ENCODE results near the gene OTULINL.
"Not testable (repeated sequence)": the region's sequence is repeated elsewhere in the genome, so short reads cannot be mapped to it uniquely, and the experiment has no call there.

The OTULINL gene

GRCh38 chr5:14581106-14581890 lies at the start of gene OTULINL:
Gene OTULINL, plus strand, starts transcription at chr5:14581792. Its CDS starts 103 bp downstream, at chr5:14581895.
- no peaks in the 10 kb centered on the region for H3K36me3 ChIP-seq (ENCODE audit: insufficient read depth, low read length)
- peak within 1 kb of the TSS; percentile 62 for H3K9ac ChIP-seq (ENCODE audit: low read depth, low read length)
- H3K9me3 ChIP-seq (ENCODE audit: control insufficient read depth, insufficient read depth, low read length), result no peaks in the 10 kb centered on the region; the same call in 1 of the 2 replicates
- no peaks in the 10 kb centered on the region; the same call in 1 of the 2 replicates for H3K4me1 ChIP-seq (ENCODE audit: insufficient read depth, low read length)

GRCh38 chr5:14532180-14532579 lies 49.4 kb upstream of the OTULINL start:
- no peaks in the 10 kb centered on the region for H3K4me1 ChIP-seq (ENCODE audit: insufficient read depth, low read length)
- H3K9ac ChIP-seq (ENCODE audit: low read depth, low read length), result no peak overlapping the region
- no peaks in the 10 kb centered on the region for H3K36me3 ChIP-seq (ENCODE audit: insufficient read depth, low read length)
- H3K9me3 ChIP-seq (ENCODE audit: control insufficient read depth, insufficient read depth, low read length), result no peaks in the 10 kb centered on the region

DNA sequence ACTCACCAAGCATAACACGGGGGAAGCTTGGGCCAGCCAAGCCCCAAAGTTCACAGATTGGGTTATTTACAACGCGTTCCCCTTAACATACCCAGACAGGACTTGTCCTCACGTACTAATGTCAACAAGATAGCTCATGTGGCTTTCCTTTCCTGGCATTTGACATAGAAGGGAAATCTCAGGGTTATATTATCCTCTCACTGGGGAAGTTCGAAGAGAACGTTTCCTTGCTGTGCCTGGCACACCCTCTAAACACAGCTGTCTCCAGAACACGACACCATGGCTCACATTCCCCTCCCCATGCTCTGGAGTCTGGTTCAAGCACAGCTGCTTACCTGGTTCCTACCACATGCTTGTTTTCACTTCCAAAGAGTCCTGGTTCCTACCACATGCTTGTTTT lies 46.8 kb upstream of the OTULINL start:
- no peak overlapping the region for H3K9ac ChIP-seq (ENCODE audit: low read depth, low read length)

GRCh38 chr5:14545308-14545707 lies 36.3 kb upstream of the OTULINL start:
- Histone ChIP-seq H3K9ac (ENCODE audit: low read depth, low read length) (no peak overlapping the region), H3K9me3 (ENCODE audit: control insufficient read depth, insufficient read depth, low read length) (no peaks in the 10 kb centered on the region), H3K36me3 (ENCODE audit: insufficient read depth, low read length) (no peaks in the 10 kb centered on the region), H3K4me1 (ENCODE audit: insufficient read depth, low read length) (no peaks in the 10 kb centered on the region)

More for the DNA sequence above, 46.8 kb upstream of the OTULINL start:
- Histone ChIP-seq H3K4me1 (ENCODE audit: insufficient read depth, low read length) (no peaks in the 10 kb centered on the region), H3K36me3 (ENCODE audit: insufficient read depth, low read length) (no peaks in the 10 kb centered on the region), H3K9me3 (ENCODE audit: control insufficient read depth, insufficient read depth, low read length) (peaks cover 2% of the 10 kb centered on the region; the same call in 1 of the 2 replicates)

DNA sequence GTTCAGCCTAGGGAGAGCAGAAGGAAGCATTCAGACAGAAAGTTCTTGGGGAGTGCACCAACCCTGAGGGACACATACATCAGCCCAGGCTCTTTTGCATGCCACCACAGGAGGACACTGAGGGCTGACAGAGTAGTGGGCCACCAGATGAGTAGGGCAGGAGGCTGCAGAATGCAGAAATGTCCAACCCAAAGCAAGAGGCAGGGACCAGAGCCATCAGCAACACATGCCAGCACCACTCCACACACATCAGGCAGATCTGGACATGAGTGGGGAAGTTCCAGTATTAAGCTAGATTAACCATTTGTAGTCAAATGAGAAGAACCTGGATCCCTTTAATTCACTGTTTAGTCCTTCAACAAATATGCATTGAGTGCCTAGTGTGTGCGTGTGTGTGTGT lies 35.7 kb upstream of the OTULINL start:
- Histone ChIP-seq H3K9ac (ENCODE audit: low read depth, low read length) (no peak overlapping the region), H3K4me1 (ENCODE audit: insufficient read depth, low read length) (no peaks in the 10 kb centered on the region), H3K36me3 (ENCODE audit: insufficient read depth, low read length) (no peaks in the 10 kb centered on the region), H3K9me3 (ENCODE audit: control insufficient read depth, insufficient read depth, low read length) (no peaks in the 10 kb centered on the region)

DNA sequence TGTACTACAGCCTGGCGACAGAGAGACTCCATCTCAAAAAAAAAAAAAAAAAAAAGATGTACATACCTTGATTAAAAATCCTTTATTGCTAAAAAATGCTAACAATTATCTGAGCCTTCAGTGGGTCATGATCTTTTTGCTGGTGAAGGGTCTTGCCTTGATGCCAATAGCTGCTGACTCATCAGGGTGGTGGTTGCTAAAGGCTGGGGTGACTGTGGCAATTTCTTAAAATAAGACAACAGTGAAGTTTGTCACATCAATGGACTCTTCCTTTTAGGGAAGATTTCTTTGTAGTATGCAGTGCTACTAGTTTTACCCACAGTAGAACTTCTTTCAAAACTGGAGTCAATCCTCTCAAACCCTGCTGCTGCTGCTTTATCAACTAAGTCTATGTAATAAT lies 33.9 kb upstream of the OTULINL start:
- H3K9ac ChIP-seq (ENCODE audit: low read depth, low read length), result no peak overlapping the region
- H3K9me3 ChIP-seq (ENCODE audit: control insufficient read depth, insufficient read depth, low read length), result no peaks in the 10 kb centered on the region
- no peaks in the 10 kb centered on the region for H3K36me3 ChIP-seq (ENCODE audit: insufficient read depth, low read length)
- H3K4me1 ChIP-seq (ENCODE audit: insufficient read depth, low read length), result no peaks in the 10 kb centered on the region

DNA sequence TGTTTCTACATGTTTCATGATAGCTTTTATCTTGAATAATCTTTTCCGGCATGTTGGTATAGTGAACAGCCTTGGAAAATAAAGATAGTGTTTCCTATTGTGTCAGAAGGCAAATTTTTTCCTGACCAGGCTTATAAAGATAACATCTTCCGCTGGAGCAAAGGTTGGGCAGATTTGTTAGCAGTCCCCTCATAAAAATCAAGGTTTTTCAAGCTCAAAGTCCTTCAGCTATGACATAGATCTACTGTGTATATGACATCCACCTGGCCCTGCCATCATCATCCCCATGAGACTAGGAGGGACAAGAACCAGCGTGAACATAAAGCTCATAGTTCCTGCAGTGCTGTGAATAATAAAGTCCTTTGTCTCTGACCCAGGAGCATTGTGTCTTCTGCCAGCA lies 30.4 kb upstream of the OTULINL start:
- Histone ChIP-seq H3K4me1 (ENCODE audit: insufficient read depth, low read length) (no peaks in the 10 kb centered on the region), H3K9me3 (ENCODE audit: control insufficient read depth, insufficient read depth, low read length) (no peaks in the 10 kb centered on the region), H3K36me3 (ENCODE audit: insufficient read depth, low read length) (no peaks in the 10 kb centered on the region), H3K9ac (ENCODE audit: low read depth, low read length) (no peak overlapping the region)

- H3K4me1 ChIP-seq (ENCODE audit: insufficient read depth, low read length), result no peaks in the 10 kb centered on the region
- H3K36me3 ChIP-seq (ENCODE audit: insufficient read depth, low read length), result no peaks in the 10 kb centered on the region
- H3K9me3 ChIP-seq (ENCODE audit: control insufficient read depth, insufficient read depth, low read length), result no peaks in the 10 kb centered on the region
- no peak overlapping the region for H3K9ac ChIP-seq (ENCODE audit: low read depth, low read length)
Measured at GRCh38 chr5:14552017-14552416, 29.6 kb upstream of the OTULINL start.

GRCh38 chr5:14554288-14554687 lies 27.3 kb upstream of the OTULINL start:
- H3K4me1 ChIP-seq (ENCODE audit: insufficient read depth, low read length); H3K9me3 ChIP-seq (ENCODE audit: control insufficient read depth, insufficient read depth, low read length); H3K9ac ChIP-seq (ENCODE audit: low read depth, low read length); H3K36me3 ChIP-seq (ENCODE audit: insufficient read depth, low read length): not testable (repeated sequence)

GRCh38 chr5:14556015-14556414 lies 25.6 kb upstream of the OTULINL start:
- no peaks in the 10 kb centered on the region for H3K4me1 ChIP-seq (ENCODE audit: insufficient read depth, low read length)

DNA sequence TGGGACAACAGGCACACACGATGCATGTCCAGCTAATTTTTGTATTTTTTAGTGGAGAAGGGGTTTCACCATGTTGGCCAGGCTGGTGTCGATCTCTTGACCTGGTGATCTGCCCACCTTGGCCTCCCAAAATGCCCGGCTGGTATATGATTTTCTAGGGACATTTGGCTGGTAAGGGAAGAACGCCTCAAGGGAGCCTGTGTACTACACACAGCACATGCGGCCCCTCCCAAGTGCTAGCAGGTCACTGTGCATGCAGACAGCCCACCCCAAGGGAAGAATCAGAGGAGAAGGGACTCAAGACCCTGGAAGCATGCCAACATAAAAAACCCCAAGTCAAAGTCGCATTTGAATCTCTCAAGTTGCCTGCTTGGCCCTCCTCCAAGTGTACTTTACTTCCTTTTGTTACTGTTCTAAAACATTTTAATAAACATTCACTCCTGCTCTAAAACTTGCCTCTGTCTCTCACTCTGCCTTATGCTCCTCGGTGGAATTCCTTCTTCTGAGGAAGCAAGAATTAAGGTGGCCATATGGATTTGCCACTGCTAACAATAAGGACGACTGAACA lies 24.3 kb upstream of the OTULINL start:
- Histone ChIP-seq H3K36me3 (ENCODE audit: insufficient read depth, low read length) (no peaks in the 10 kb centered on the region), H3K9me3 (ENCODE audit: control insufficient read depth, insufficient read depth, low read length) (no peaks in the 10 kb centered on the region), H3K4me1 (ENCODE audit: insufficient read depth, low read length) (no peaks in the 10 kb centered on the region), H3K9ac (ENCODE audit: low read depth, low read length) (no peak overlapping the region)

More at GRCh38 chr5:14556015-14556414, 25.6 kb upstream of the OTULINL start:
- no peaks in the 10 kb centered on the region for H3K9me3 ChIP-seq (ENCODE audit: control insufficient read depth, insufficient read depth, low read length)
- no peak overlapping the region for H3K9ac ChIP-seq (ENCODE audit: low read depth, low read length)
- H3K36me3 ChIP-seq (ENCODE audit: insufficient read depth, low read length), result no peaks in the 10 kb centered on the region

DNA sequence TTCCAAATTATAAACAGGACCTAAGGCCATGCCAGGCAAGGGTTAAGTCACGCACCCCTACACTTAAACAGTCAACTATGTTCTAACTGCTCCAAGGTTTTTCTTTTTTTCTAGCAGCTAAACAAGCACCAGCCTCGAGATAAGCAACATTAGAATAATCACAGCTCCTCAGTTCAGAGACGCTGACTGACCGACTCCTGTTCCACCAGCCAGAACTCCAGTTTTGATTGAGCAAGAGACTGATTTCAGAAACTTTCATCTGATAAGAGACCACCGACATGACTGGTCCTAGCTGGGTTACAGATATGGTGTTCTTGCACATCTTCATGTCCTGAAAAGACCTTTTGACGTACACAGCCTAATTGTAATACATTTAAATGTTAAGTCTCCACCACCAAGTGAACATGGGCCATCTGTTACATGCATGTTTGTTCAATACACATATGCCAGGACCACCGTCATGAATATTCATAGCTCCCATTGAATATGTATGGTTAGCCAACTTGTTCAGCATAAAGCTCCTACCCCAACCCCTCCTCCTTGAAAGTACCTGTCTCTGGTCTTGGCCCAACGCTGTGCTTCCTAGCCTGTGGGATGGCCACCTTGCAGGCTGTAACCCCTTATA lies 23.7 kb upstream of the OTULINL start:
- Histone ChIP-seq H3K9ac (ENCODE audit: low read depth, low read length) (no peak overlapping the region), H3K9me3 (ENCODE audit: control insufficient read depth, insufficient read depth, low read length) (no peaks in the 10 kb centered on the region), H3K4me1 (ENCODE audit: insufficient read depth, low read length) (no peaks in the 10 kb centered on the region), H3K36me3 (ENCODE audit: insufficient read depth, low read length) (no peaks in the 10 kb centered on the region)

GRCh38 chr5:14560091-14560595 lies 21.4 kb upstream of the OTULINL start:
- H3K4me1 ChIP-seq (ENCODE audit: insufficient read depth, low read length), result no peaks in the 10 kb centered on the region
- H3K9me3 ChIP-seq (ENCODE audit: control insufficient read depth, insufficient read depth, low read length), result no peaks in the 10 kb centered on the region
- no peaks in the 10 kb centered on the region for H3K36me3 ChIP-seq (ENCODE audit: insufficient read depth, low read length)
- H3K9ac ChIP-seq (ENCODE audit: low read depth, low read length), result no peak overlapping the region

GRCh38 chr5:14561741-14562140 lies 19.9 kb upstream of the OTULINL start:
- no peak overlapping the region for H3K9ac ChIP-seq (ENCODE audit: low read depth, low read length)

GRCh38 chr5:14568333-14568732 lies 13.3 kb upstream of the OTULINL start:
- H3K4me1 ChIP-seq (ENCODE audit: insufficient read depth, low read length), result no peaks in the 10 kb centered on the region
- H3K36me3 ChIP-seq (ENCODE audit: insufficient read depth, low read length), result no peaks in the 10 kb centered on the region
- H3K9ac ChIP-seq (ENCODE audit: low read depth, low read length), result no peak overlapping the region
- no peaks in the 10 kb centered on the region for H3K9me3 ChIP-seq (ENCODE audit: control insufficient read depth, insufficient read depth, low read length)

More at GRCh38 chr5:14561741-14562140, 19.9 kb upstream of the OTULINL start:
- Histone ChIP-seq H3K9me3 (ENCODE audit: control insufficient read depth, insufficient read depth, low read length) (no peaks in the 10 kb centered on the region), H3K4me1 (ENCODE audit: insufficient read depth, low read length) (no peaks in the 10 kb centered on the region), H3K36me3 (ENCODE audit: insufficient read depth, low read length) (no peaks in the 10 kb centered on the region)

Measured in ES-I3 (cell line).